Thymus (tissue), 11 donors: Measurements from ENCODE around the gene NUCKS1. TPM values are rescaled to one million over a fixed set of nuclear protein-coding genes. Genes with fewer than 3 reads are reported as not detected.

Source experiments
- DNase-seq, 9 donors: peaks; one replicate each; pipeline ENCODE4 v3.0.0-alpha.2; 2013; ENCODE audit warnings: low spot score in 9 of 9, low read depth in 6 of 9, missing footprints in 1 of 9
- H3K27ac ChIP-seq, 2 donors: one replicate each; pipeline ENCODE4 v1.5.1; 2013; ENCODE audit warnings: control low read depth in 1 of 2, low read depth in 1 of 2, low read length in 1 of 2, mild to moderate bottlenecking in 1 of 2, moderate library complexity in 1 of 2
- H3K27me3 ChIP-seq, 2 donors: one replicate each; pipeline ENCODE4 v1.5.1; 2013; ENCODE audit warnings: low read length in 1 of 2; ENCODE audit not compliant: control insufficient read depth in 2 of 2, insufficient read depth in 1 of 2
- H3K36me3 ChIP-seq, 2 donors: one replicate each; pipeline ENCODE4 v1.5.1; 2013; ENCODE audit warnings: low read length in 1 of 2, mild to moderate bottlenecking in 1 of 2, moderate library complexity in 1 of 2; ENCODE audit not compliant: control insufficient read depth in 2 of 2, insufficient read depth in 2 of 2
- H3K4me1 ChIP-seq, 2 donors: one replicate each; pipeline ENCODE4 v1.5.1; 2013; ENCODE audit warnings: low read length in 2 of 2; ENCODE audit not compliant: control insufficient read depth in 2 of 2, insufficient read depth in 2 of 2
- H3K4me3 ChIP-seq, 2 donors: one replicate each; pipeline ENCODE4 v1.5.1; 2013; ENCODE audit warnings: low read length in 2 of 2, control low read depth in 1 of 2, mild to moderate bottlenecking in 1 of 2
- H3K9me3 ChIP-seq, 2 donors: one replicate each; pipeline ENCODE4 v1.5.1; 2013; ENCODE audit warnings: low read length in 1 of 2, mild to moderate bottlenecking in 1 of 2; ENCODE audit not compliant: control insufficient read depth in 2 of 2, insufficient read depth in 1 of 2
- WGBS: extraction: QIAGEN DNeasy Blood & Tissue Kit; methylation state at CpG from one replicate; pipeline ENCODE4 v1.1.7; 2013; 5-methylcytosine and 5-hydroxymethylcytosine counted together
- polyA plus RNA-seq: library from polyadenylated mRNA; stranded (reverse); fragments of 200-250 nt; gene quantifications from one replicate; pipeline ENCODE4 v1.2.3, GENCODE V29; 2013
- total RNA-seq: library from RNA; stranded (reverse); fragments of 120-200 nt; gene quantifications from one replicate; pipeline ENCODE4 v1.2.4, GENCODE V29; 2013
- donor health status: healthy.

NUCKS1 gene
- total and polyA plus RNA-seq, 2 donors: 71.8 to 149 TPM

GRCh38 chr1:205675247-205675646 lies 74.7 kb downstream of the NUCKS1 start:
- Histone ChIP-seq H3K4me1 (peaks cover 9% of the 10 kb centered on the region in 2 donors), H3K9me3 (no peaks in the 10 kb centered on the region), H3K36me3 (no peaks in the 10 kb centered on the region), H3K4me3 (no peak overlapping the region), H3K27me3 (peaks cover 0 to 16% of the 10 kb centered on the region in 2 donors), H3K27ac (no peak overlapping the region)
- DNase-seq: no peak
- 98% methylated on average over 4 of the region's 4 CpGs for WGBS

DNA sequence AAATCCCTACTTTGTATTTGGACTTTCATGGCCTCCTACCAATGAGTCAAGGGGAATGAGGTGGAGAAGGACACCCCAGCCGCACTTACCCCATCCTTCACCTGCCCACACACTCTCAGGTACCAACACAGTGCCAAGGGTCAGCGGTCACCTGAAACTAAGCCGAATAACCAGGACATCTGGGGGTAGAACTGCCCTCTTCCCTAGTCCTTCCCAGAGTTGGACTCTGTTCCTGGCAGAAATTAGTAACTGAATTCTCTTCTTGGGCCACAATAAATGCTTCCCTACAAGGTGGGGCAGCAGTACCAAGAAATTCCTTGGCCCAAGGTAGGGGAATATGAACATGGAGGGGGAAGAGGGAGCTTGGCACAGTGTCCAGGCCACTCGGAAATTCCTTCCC lies 77.0 kb downstream of the NUCKS1 start:
- WGBS: 95% methylated on average over 4 of the region's 4 CpGs
- peaks cover 0 to 4% of the 10 kb centered on the region in 2 donors for H3K4me1 ChIP-seq
- DNase-seq: no peak

GRCh38 chr1:205672395-205672889 lies 77.5 kb downstream of the NUCKS1 start:
- Histone ChIP-seq H3K4me3 (no peak overlapping the region), H3K27me3 (peaks cover 0 to 2% of the 10 kb centered on the region in 2 donors), H3K9me3 (no peaks in the 10 kb centered on the region), H3K27ac (no peak overlapping the region), H3K4me1 (peaks cover 0 to 4% of the 10 kb centered on the region in 2 donors), H3K36me3 (no peaks in the 10 kb centered on the region)
- no peak for DNase-seq
- WGBS: 95% methylated on average over 11 of the region's 11 CpGs

More for the DNA sequence above, 77.0 kb downstream of the NUCKS1 start:
- H3K27ac ChIP-seq: no peak overlapping the region
- no peaks in the 10 kb centered on the region for H3K36me3 ChIP-seq
- peaks cover 0 to 2% of the 10 kb centered on the region in 2 donors for H3K27me3 ChIP-seq
- no peak overlapping the region for H3K4me3 ChIP-seq
- no peaks in the 10 kb centered on the region for H3K9me3 ChIP-seq

DNA sequence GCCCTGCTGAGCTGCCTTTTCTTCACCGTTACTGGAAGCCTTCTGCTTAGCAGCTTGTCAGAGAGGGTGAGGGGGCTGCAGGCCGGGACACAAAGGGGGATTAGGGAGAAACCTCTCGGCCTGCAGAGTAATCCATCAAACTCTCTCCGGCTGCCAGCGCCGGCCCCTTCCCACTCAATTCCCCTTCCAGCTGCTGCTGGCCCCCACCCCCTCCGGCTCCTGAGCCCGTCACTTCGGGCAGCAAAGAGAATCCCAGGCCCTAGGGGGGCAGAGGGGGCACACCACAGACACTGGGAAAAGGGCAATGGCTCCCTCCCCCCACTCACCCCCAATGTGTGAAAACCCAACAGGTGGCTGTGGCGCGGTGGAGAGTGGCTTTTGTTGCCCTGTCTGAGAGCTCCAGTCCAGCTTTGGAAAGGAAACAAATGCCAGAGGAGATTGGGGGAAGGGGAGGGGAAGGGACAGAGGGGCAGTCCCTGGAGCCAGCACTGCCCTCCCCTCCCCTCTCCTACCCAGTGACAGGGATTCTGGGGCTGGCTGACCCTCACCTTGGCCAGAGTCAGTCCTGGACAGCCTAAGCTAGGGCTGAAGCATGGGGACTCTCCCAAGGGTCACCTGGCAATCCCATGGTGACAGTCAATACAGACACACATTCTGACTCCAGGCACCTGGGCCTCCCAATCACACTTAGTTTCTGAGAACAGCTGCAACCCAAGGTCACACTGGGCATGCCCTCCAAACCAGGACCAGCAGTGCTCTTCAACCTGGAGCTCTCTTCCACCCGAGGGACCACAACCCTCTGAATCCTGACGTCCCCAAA lies 79.2 kb downstream of the NUCKS1 start:
- no peak overlapping the region for H3K27ac ChIP-seq
- H3K4me1 ChIP-seq: peaks cover 0 to 4% of the 10 kb centered on the region in 2 donors
- 94% methylated on average over 13 of the region's 13 CpGs for WGBS
- H3K36me3 ChIP-seq: no peaks in the 10 kb centered on the region
- no peak overlapping the region for H3K4me3 ChIP-seq
- no peak for DNase-seq
- peaks cover 0 to 2% of the 10 kb centered on the region in 2 donors for H3K27me3 ChIP-seq
- H3K9me3 ChIP-seq: no peaks in the 10 kb centered on the region

- H3K27me3 ChIP-seq: peaks cover 0 to 2% of the 10 kb centered on the region in 2 donors
- H3K4me1 ChIP-seq: peaks cover 0 to 9% of the 10 kb centered on the region in 2 donors
- WGBS: 94% methylated on average over 5 of the region's 5 CpGs
- H3K4me3 ChIP-seq: no peak overlapping the region
- no peaks in the 10 kb centered on the region for H3K9me3 ChIP-seq
- no peak overlapping the region for H3K27ac ChIP-seq
- no peak for DNase-seq
- no peaks in the 10 kb centered on the region for H3K36me3 ChIP-seq
Observed at GRCh38 chr1:205670150-205670446, 79.9 kb downstream of the NUCKS1 start.

DNA sequence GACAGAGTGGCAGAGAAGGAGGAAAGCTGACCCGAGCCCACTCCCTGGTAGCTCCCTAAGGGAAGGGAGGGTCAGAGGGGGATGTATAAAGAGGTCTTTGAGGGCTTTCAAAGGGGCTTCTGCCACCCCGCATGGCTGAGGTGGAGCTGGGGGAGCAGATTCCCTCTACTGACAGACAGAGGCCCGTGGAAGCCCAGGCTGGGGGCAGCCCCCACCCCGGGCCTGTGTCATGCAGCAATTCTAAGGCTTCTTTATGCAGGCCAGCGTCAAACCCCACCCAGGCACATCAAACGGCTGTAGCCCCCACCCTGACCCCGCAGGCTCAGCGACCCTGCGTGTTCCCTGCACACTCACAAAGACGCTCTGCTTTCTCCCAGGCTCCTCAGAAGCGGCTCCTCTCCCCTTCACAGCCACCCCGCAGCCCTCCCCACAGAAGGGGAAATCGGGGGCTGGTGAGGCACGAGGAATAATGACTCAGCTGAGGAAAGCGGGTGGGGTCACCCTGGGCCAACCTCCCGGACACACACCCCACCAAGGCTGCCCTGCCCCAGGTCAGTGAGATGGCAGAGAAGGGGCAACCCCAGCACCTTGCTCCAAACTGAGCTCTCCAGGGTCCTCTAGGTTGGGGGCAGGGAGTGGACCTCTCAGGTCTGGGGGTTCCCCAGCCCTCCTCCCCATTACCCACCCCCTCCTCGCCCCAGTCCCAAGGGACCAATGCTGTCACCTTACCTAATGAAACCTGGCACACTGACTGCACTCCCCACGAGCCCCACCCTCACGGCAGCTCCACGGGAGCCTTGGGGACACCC lies 80.4 kb downstream of the NUCKS1 start:
- Histone ChIP-seq H3K27ac (no peak overlapping the region), H3K36me3 (no peaks in the 10 kb centered on the region), H3K4me1 (peaks cover 0 to 9% of the 10 kb centered on the region in 2 donors), H3K27me3 (peaks cover 0 to 2% of the 10 kb centered on the region in 2 donors), H3K4me3 (no peak overlapping the region), H3K9me3 (no peaks in the 10 kb centered on the region)
- 46% methylated on average over 20 of the region's 20 CpGs for WGBS
- DNase-seq: no peak

DNA sequence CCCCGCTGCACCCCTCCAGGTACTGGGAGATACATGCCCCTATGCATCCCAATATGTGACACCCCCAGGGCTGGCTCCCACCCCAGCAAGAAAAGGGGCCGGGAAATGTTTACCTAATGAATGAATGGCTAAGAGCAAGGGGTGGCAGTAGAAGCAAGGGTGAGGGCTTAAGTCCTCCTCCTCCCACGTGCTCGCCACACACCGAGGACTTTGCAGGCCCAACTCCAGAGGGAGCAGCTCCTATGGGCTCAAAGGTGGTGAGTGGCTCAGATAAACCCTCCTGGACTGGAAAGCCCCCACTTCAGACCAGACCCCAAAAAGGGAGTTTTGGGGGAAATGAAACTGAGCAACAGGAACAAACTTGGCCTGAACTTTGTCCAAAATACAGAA lies 81.0 kb downstream of the NUCKS1 start:
- DNase-seq: no peak

GRCh38 chr1:205667909-205668643 lies 81.9 kb downstream of the NUCKS1 start:
- Histone ChIP-seq H3K27ac (no peak overlapping the region), H3K27me3 (peaks cover 0 to 2% of the 10 kb centered on the region in 2 donors), H3K4me1 (peaks cover 0 to 11% of the 10 kb centered on the region in 2 donors), H3K9me3 (no peaks in the 10 kb centered on the region), H3K4me3 (no peak overlapping the region), H3K36me3 (no peaks in the 10 kb centered on the region)
- DNase-seq: no peak
- 96% methylated on average over 11 of the region's 11 CpGs for WGBS

More for the DNA sequence above, 81.0 kb downstream of the NUCKS1 start:
- H3K27me3 ChIP-seq: peaks cover 0 to 2% of the 10 kb centered on the region in 2 donors
- 75% methylated on average over 5 of the region's 5 CpGs for WGBS
- H3K4me1 ChIP-seq: peaks cover 0 to 11% of the 10 kb centered on the region in 2 donors
- no peak overlapping the region for H3K27ac ChIP-seq
- H3K4me3 ChIP-seq: no peak overlapping the region
- no peaks in the 10 kb centered on the region for H3K9me3 ChIP-seq
- H3K36me3 ChIP-seq: no peaks in the 10 kb centered on the region
